HepG2 (cell line): ENCODE measurements around the gene TCAF1. TPM values are rescaled to one million over a fixed set of nuclear protein-coding genes. Genes with fewer than 3 reads are reported as not detected.

ENCODE experiments used
- ASH2L ChIP-seq: fragments of 300-600, 200-600 bp; sonication (generic); IDR thresholded peaks from 2 replicates; pipeline ENCODE4 v1.7.0; 2017; ENCODE audit warnings: low read depth, mild to moderate bottlenecking, moderate library complexity, mixed read lengths, low read length; ENCODE audit not compliant: insufficient read length
- FOXK1 ChIP-seq: sonication (generic); formaldehyde crosslinking; IDR thresholded peaks from 2 replicates; pipeline ENCODE4 v1.4.0; 2020; ENCODE audit warnings: low read depth, missing genetic modification reagents, borderline replicate concordance
- GFI1 ChIP-seq: sonication (generic); formaldehyde crosslinking; IDR thresholded peaks from 2 replicates; pipeline ENCODE4 v1.5.0; 2020; ENCODE audit warnings: missing genetic modification reagents, mild to moderate bottlenecking, borderline replicate concordance
- HOXA7 ChIP-seq: sonication (generic); formaldehyde crosslinking; IDR thresholded peaks from 2 replicates; pipeline ENCODE4 v1.8.1; 2022; ENCODE audit warnings: mild to moderate bottlenecking, missing genetic modification reagents, moderate library complexity
- KDM6A ChIP-seq: IDR thresholded peaks from 2 replicates; pipeline ENCODE4 v1.6.1; 2016; ENCODE audit warnings: low read depth
- KLF11 ChIP-seq: IDR thresholded peaks from 2 replicates; pipeline ENCODE4 v1.6.1; 2016; ENCODE audit warnings: missing compliant biosample characterization
- MIER2 ChIP-seq: IDR thresholded peaks from 2 replicates; pipeline ENCODE4 v1.6.1; 2016; ENCODE audit warnings: missing biosample characterization, missing genetic modification reagents
- POLR2AphosphoS2 ChIP-seq: IDR thresholded peaks from 2 replicates; pipeline ENCODE4 v1.6.1; 2011; ENCODE audit warnings: low read depth, low read length, improper control_type of control experiment
- PTBP1 ChIP-seq: fragments of 200-400 bp; formaldehyde crosslinking; IDR thresholded peaks from 2 replicates; pipeline ENCODE4 v1.6.1; 2018; ENCODE audit warnings: low read length, low read depth; ENCODE audit not compliant: poor library complexity, severe bottlenecking
- SRSF9 ChIP-seq: fragments of 200-400 bp; formaldehyde crosslinking; IDR thresholded peaks from 2 replicates; pipeline ENCODE4 v1.6.1; 2018; ENCODE audit warnings: borderline replicate concordance, mild to moderate bottlenecking, low read depth, low read length; ENCODE audit not compliant: insufficient read depth, poor library complexity, severe bottlenecking
- TBP ChIP-seq: sonication (generic); formaldehyde crosslinking; IDR thresholded peaks from 2 replicates; pipeline ENCODE4 v1.5.0; 2020; ENCODE audit warnings: missing genetic modification reagents
- ZNF160 ChIP-seq: sonication (generic); formaldehyde crosslinking; IDR thresholded peaks from 2 replicates; pipeline ENCODE4 v1.8.0; 2022; ENCODE audit warnings: mild to moderate bottlenecking, inconsistent platforms, missing genetic modification reagents
- ZNF83 ChIP-seq: sonication (generic); formaldehyde crosslinking; IDR thresholded peaks from 2 replicates; pipeline ENCODE4 v1.4.0; 2020; ENCODE audit warnings: missing genetic modification reagents, mild to moderate bottlenecking, borderline replicate concordance
- polyA plus RNA-seq, 8 experiments: library from polyadenylated mRNA; depleted of rRNA in 3 of 8; stranded (reverse) in 7 of 8; unstranded in 1 of 8; fragments of >200 nt; fragmentation: Illumina TruSeq in 4 of 8; extraction: Trizol in 4 of 8; gene quantifications; 2 replicates each; pipeline versions ENCODE4 v1.2.1 to v1.2.3, GENCODE V29; 2011 to 2016; ENCODE audit warnings: low read depth in 4 of 8, missing spikeins in 1 of 8, mixed read lengths in 1 of 8; ENCODE audit not compliant: insufficient read depth in 1 of 8
- total RNA-seq, 5 experiments: library from RNA; depleted of rRNA; stranded (reverse); fragments of >200 nt; fragmentation: Illumina TruSeq; extraction: Trizol; gene quantifications; 2 replicates each; pipeline ENCODE4 v1.2.3, GENCODE V29; 2016; ENCODE audit warnings: low read depth in 1 of 5
- TF ChIP-seq, protein P1 (sequence below): sonication (generic); formaldehyde crosslinking; IDR thresholded peaks from 2 replicates; pipeline ENCODE4 v1.5.0; 2020; ENCODE audit warnings: missing genetic modification reagents, mild to moderate bottlenecking, borderline replicate concordance
- TF ChIP-seq, protein P2 (sequence below): sonication (generic); formaldehyde crosslinking; IDR thresholded peaks from 2 replicates; pipeline ENCODE4 v1.5.0; 2020; ENCODE audit warnings: missing genetic modification reagents
- TF ChIP-seq, protein P3 (sequence below): sonication (generic); formaldehyde crosslinking; IDR thresholded peaks from 2 replicates; pipeline ENCODE4 v1.4.0; 2020; ENCODE audit warnings: missing genetic modification reagents
- TF ChIP-seq, protein P4 (sequence below): sonication (generic); formaldehyde crosslinking; conservative IDR thresholded peaks from 2 replicates; pipeline ENCODE4 v1.4.0; 2020; ENCODE audit warnings: missing genetic modification reagents
- TF ChIP-seq, protein P5 (sequence below): sonication (generic); formaldehyde crosslinking; IDR thresholded peaks from 2 replicates; pipeline ENCODE4 v1.5.0; 2020; ENCODE audit warnings: mild to moderate bottlenecking, missing genetic modification reagents
- TF ChIP-seq, protein P6 (sequence below): IDR thresholded peaks from 2 replicates; pipeline ENCODE4 v1.6.1; 2016; ENCODE audit warnings: low read depth, borderline replicate concordance
- TF ChIP-seq, protein P7 (sequence below): sonication (generic); formaldehyde crosslinking; IDR thresholded peaks from 2 replicates; pipeline ENCODE4 v1.4.0; 2020; ENCODE audit warnings: missing genetic modification reagents

Gene TCAF1
- total and polyA plus RNA-seq, 2 of the 13 experiments (the other 11 are each of a cell fraction or from before 2014, with no cell fraction given), result 36.2 to 101 TPM

DNA sequence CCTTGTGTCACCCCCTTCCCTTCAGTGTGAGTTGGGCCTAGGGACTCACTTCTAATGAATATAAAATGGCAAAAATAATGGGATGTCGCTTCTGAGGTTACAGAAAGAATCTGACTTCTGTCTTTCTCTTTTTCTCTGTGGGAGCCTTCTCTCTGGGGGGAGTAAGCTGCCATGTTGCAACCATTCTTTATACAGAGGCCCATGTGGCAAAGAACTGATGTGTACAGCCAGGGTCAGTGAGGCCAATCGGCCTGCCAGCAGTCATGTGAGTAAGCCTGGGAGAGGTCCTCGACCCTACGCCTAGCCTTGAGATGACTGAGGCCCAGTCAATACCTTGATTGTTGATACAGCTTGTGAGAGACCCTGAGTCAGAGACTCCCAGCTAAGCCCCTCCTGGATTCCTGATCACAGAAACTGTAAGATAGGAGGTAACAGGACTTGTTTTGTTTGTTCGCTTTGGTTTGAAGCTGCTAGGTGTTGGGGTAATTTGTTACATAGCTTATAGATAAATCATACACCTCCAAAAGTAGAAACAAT lies 1.7 kb downstream of the TCAF1 start (continued):
- TF ChIP-seq, protein P1, sequence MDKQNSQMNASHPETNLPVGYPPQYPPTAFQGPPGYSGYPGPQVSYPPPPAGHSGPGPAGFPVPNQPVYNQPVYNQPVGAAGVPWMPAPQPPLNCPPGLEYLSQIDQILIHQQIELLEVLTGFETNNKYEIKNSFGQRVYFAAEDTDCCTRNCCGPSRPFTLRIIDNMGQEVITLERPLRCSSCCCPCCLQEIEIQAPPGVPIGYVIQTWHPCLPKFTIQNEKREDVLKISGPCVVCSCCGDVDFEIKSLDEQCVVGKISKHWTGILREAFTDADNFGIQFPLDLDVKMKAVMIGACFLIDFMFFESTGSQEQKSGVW (CRISPR knock-in tag), result no peak
- peak; percentile 67; the same call in 1 of the 2 replicates for TF ChIP-seq MIER2 (CRISPR knock-in tag)
- TF ChIP-seq GFI1 (CRISPR knock-in tag), result peak; percentile 60; the same call in 1 of the 2 replicates
- TF ChIP-seq, protein P2, sequence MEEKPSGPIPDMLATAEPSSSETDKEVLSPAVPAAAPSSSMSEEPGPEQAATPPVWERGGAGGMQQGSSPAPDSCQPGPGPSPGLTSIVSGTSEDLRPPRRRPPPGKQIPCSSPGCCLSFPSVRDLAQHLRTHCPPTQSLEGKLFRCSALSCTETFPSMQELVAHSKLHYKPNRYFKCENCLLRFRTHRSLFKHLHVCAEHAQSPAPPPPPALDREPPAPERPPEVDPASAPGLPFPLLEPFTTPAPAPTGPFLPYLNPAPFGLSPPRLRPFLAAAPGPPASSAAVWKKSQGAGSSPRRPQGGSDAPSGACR, result no peak
- no peak for TF ChIP-seq HOXA7 (CRISPR knock-in tag)
- TF ChIP-seq, protein P3, sequence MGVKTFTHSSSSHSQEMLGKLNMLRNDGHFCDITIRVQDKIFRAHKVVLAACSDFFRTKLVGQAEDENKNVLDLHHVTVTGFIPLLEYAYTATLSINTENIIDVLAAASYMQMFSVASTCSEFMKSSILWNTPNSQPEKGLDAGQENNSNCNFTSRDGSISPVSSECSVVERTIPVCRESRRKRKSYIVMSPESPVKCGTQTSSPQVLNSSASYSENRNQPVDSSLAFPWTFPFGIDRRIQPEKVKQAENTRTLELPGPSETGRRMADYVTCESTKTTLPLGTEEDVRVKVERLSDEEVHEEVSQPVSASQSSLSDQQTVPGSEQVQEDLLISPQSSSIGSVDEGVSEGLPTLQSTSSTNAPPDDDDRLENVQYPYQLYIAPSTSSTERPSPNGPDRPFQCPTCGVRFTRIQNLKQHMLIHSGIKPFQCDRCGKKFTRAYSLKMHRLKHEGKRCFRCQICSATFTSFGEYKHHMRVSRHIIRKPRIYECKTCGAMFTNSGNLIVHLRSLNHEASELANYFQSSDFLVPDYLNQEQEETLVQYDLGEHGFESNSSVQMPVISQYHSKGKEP (CRISPR knock-in tag), result no peak
- TF ChIP-seq, protein P4, sequence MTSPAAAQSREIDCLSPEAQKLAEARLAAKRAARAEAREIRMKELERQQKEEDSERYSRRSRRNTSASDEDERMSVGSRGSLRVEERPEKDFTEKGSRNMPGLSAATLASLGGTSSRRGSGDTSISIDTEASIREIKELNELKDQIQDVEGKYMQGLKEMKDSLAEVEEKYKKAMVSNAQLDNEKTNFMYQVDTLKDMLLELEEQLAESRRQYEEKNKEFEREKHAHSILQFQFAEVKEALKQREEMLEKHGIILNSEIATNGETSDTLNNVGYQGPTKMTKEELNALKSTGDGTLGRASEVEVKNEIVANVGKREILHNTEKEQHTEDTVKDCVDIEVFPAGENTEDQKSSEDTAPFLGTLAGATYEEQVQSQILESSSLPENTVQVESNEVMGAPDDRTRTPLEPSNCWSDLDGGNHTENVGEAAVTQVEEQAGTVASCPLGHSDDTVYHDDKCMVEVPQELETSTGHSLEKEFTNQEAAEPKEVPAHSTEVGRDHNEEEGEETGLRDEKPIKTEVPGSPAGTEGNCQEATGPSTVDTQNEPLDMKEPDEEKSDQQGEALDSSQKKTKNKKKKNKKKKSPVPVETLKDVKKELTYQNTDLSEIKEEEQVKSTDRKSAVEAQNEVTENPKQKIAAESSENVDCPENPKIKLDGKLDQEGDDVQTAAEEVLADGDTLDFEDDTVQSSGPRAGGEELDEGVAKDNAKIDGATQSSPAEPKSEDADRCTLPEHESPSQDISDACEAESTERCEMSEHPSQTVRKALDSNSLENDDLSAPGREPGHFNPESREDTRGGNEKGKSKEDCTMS (CRISPR knock-in tag), result no peak
- TF ChIP-seq ASH2L, result peak; percentile 36
- TF ChIP-seq TBP, result no peak
- no peak for TF ChIP-seq ZNF83
- TF ChIP-seq, protein P5, sequence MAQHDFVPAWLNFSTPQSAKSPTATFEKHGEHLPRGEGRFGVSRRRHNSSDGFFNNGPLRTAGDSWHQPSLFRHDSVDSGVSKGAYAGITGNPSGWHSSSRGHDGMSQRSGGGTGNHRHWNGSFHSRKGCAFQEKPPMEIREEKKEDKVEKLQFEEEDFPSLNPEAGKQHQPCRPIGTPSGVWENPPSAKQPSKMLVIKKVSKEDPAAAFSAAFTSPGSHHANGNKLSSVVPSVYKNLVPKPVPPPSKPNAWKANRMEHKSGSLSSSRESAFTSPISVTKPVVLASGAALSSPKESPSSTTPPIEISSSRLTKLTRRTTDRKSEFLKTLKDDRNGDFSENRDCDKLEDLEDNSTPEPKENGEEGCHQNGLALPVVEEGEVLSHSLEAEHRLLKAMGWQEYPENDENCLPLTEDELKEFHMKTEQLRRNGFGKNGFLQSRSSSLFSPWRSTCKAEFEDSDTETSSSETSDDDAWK, result no peak
- no peak; the same call in 1 of the 2 replicates for TF ChIP-seq POLR2AphosphoS2
- peak; percentile 71; the same call in 1 of the 2 replicates for TF ChIP-seq KDM6A
- TF ChIP-seq, protein P6, sequence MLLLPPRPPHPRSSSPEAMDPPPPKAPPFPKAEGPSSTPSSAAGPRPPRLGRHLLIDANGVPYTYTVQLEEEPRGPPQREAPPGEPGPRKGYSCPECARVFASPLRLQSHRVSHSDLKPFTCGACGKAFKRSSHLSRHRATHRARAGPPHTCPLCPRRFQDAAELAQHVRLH (CRISPR knock-in tag), result peak; percentile 69; the same call in 1 of the 2 replicates
- no peak for TF ChIP-seq ZNF160 (CRISPR knock-in tag)
- TF ChIP-seq SRSF9, result no peak
- TF ChIP-seq PTBP1, result no peak
- TF ChIP-seq KLF11 (CRISPR knock-in tag), result no peak
- TF ChIP-seq FOXK1, result peak; percentile 71; the same call in 1 of the 2 replicates
- TF ChIP-seq, protein P7, sequence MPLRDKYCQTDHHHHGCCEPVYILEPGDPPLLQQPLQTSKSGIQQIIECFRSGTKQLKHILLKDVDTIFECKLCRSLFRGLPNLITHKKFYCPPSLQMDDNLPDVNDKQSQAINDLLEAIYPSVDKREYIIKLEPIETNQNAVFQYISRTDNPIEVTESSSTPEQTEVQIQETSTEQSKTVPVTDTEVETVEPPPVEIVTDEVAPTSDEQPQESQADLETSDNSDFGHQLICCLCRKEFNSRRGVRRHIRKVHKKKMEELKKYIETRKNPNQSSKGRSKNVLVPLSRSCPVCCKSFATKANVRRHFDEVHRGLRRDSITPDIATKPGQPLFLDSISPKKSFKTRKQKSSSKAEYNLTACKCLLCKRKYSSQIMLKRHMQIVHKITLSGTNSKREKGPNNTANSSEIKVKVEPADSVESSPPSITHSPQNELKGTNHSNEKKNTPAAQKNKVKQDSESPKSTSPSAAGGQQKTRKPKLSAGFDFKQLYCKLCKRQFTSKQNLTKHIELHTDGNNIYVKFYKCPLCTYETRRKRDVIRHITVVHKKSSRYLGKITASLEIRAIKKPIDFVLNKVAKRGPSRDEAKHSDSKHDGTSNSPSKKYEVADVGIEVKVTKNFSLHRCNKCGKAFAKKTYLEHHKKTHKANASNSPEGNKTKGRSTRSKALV (CRISPR knock-in tag), result no peak
